Measurements from ENCODE around the gene SLC7A14.

SLC7A14 gene

GRCh38 chr3:170424879-170425278 is 161.0 kb downstream of the SLC7A14 start:
- no peak for DNase-seq

GRCh38 chr3:170423001-170423615 is 162.8 kb downstream of the SLC7A14 start:
- DNase-seq: no peak

GRCh38 chr3:170421758-170422157 is 164.1 kb downstream of the SLC7A14 start:
- no peak for DNase-seq

GRCh38 chr3:170421111-170421641 is 164.7 kb downstream of the SLC7A14 start:
- no peak for DNase-seq

GRCh38 chr3:170420307-170420821 is 165.5 kb downstream of the SLC7A14 start:
- no peak for DNase-seq

- DNase-seq: no peak
These were observed 166.3 kb downstream of the SLC7A14 start for GRCh38 chr3:170419557-170420087.

GRCh38 chr3:170418422-170419398 is 167.2 kb downstream of the SLC7A14 start, which contains the start of gene CLDN11:
TSS of gene CLDN11 (plus strand) at chr3:170418868. CDS start at chr3:170419067, 199 bp downstream.
- peak; percentile 32 for DNase-seq

- no peak for DNase-seq
These were observed 168.8 kb downstream of the SLC7A14 start for GRCh38 chr3:170417090-170417489.

- DNase-seq: peak; percentile 78
These were observed 171.6 kb downstream of the SLC7A14 start for GRCh38 chr3:170414202-170414663.

- no peak for DNase-seq
These were observed 172.6 kb downstream of the SLC7A14 start for GRCh38 chr3:170413291-170413690.

- no peak for DNase-seq
These were observed 175.3 kb downstream of the SLC7A14 start for GRCh38 chr3:170410428-170411029.
